Measurements from ENCODE around the gene PTPRR. TPM values are rescaled to one million over a fixed set of nuclear protein-coding genes. Genes with fewer than 3 reads are reported as not detected.

Gene PTPRR
- total and polyA plus RNA-seq, 10 of the 15 experiments (the other 5 are each of a cell fraction or from before 2014, with no cell fraction given): 0.14 to 3.1 (median 0.42) TPM

DNA sequence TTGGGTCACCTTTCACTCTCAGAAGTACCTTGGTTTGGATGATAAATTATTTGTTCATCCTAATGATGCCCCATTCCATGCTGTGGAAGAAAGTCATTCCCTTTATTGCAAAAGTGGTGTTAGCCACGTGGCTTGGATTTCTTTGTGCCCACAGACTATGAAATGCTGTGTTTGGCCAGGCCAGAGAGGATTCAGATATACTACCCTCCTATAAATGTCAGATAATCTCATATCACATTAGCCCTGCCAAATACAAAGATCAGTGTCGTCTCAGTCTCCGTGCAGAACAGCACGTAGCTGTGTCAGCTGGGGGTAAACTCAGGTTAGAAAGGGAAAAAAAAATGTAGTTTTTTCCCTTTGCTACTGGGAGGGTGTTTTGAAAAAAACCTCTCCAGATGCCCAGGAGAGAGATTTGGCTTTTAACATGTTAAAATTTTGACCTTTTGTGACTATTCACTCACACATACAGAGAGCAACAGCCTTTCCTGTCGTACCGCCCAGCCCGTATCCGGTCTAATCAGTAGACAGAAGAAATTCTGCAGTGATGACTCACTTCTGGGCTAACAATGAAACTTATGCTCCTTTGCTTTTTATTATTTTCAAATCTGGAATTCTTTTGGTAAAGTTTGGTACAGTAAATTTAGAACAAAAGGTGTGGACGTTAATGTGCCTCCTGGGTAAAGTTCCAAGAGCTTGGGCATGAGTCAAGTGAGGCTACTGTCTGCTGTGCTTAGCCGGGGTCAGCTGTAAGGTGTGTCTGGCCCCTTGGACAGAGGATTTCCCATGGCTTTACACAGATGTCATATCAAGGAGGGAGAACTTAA, 274.8 kb downstream of the PTPRR start:
- H3K4me2 ChIP-seq (ENCODE audit: control insufficient read depth, insufficient read depth): no peak overlapping the region
- ChIA-PET CTCF (no interaction called here), SMC1A (ENCODE audit: uncharacterized antibody, unreplicated experiment) (no interaction called here), POLR2A (no interaction called here), RAD21 (ENCODE audit: unreplicated experiment) (no interaction called here)
- ATAC-seq (0 out of 3 replicates have a peak, but pooled peaks have one; percentile 44), FAIRE-seq (no peak), DNase-seq (ENCODE audit: low read depth, low spot score) (no peak)
- in situ Hi-C loops (cut with MboI): no loop called here
- H3K27ac ChIP-seq (ENCODE audit: control insufficient read depth, insufficient read depth): no peak overlapping the region
- no peaks in the 10 kb centered on the region for H3K79me2 ChIP-seq (ENCODE audit: control insufficient read depth, insufficient read depth, low read length)
- H3K4me3 ChIP-seq: no peak overlapping the region
- H2AFZ ChIP-seq (ENCODE audit: control insufficient read depth, low read depth, low read length): no peak overlapping the region
- H3K4me1 ChIP-seq (ENCODE audit: control insufficient read depth, insufficient read depth, low read length): no peaks in the 10 kb centered on the region
- 43% methylated on average over 10 of the region's 10 CpGs for WGBS (ENCODE audit: insufficient coverage, insufficient replicate concordance, low lambda C conversion rate, missing lambda C conversion rate)
- no peaks in the 10 kb centered on the region for H3K27me3 ChIP-seq (replicated peaks in 1 of 2; ENCODE audit: control insufficient read depth in 2 of 2, insufficient read depth in 2 of 2, low read length in 1 of 2)
- BruUV-seq (replicated peaks): no TSS peak
- H3K36me3 ChIP-seq (ENCODE audit: control insufficient read depth in 2 of 2, insufficient read depth in 2 of 2, low read length in 1 of 2): no peaks in the 10 kb centered on the region
- no peaks in the 10 kb centered on the region for H3K9me3 ChIP-seq (replicated peaks; ENCODE audit: control insufficient read depth, insufficient read depth, low read length)
- no peaks in the 10 kb centered on the region for H4K20me1 ChIP-seq (ENCODE audit: control insufficient read depth, insufficient read depth)
- no peak overlapping the region for H3K9ac ChIP-seq (ENCODE audit: control insufficient read depth, insufficient read depth, low read length)
- intact Hi-C loops (cut with micrococcal nuclease; ENCODE audit: unreplicated experiment): no loop called here
- no peak for TF ChIP-seq MEF2A (IDR thresholded peaks at IDR 0.05; ENCODE audit: insufficient read depth, low read depth, low read length)
- TF ChIP-seq, protein P1, sequence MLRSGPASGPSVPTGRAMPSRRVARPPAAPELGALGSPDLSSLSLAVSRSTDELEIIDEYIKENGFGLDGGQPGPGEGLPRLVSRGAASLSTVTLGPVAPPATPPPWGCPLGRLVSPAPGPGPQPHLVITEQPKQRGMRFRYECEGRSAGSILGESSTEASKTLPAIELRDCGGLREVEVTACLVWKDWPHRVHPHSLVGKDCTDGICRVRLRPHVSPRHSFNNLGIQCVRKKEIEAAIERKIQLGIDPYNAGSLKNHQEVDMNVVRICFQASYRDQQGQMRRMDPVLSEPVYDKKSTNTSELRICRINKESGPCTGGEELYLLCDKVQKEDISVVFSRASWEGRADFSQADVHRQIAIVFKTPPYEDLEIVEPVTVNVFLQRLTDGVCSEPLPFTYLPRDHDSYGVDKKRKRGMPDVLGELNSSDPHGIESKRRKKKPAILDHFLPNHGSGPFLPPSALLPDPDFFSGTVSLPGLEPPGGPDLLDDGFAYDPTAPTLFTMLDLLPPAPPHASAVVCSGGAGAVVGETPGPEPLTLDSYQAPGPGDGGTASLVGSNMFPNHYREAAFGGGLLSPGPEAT (IDR thresholded peaks at IDR 0.05; ENCODE audit: low read depth): no peak
- no peak for TF ChIP-seq GABPA (IDR thresholded peaks at IDR 0.05; ENCODE audit: low read depth)
- 0 out of 2 replicates have a peak, but pooled peaks have one; percentile 16 for TF ChIP-seq NR2F1 (conservative IDR thresholded peaks at IDR 0.05)

DNA sequence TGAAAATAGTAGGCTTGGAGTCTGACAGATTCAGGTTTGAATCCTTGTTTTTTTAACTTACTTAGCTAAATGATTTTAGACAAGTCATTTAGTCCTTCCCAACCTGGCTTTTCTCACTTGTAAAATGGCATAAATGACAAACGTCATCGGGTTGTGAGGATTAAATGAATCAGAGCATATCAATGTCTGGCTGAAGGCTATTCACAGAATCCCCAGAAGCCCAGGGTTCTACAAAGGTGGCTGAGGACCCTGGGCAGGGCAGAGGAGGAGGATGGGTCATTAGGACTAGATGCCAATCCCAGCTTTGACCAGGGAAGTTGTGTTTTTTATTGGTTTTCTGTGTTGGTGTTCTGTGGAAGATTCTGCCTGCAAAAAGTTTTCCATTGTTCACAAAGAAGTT, 275.7 kb downstream of the PTPRR start:
- DNase-seq (ENCODE audit: low read depth, low spot score): no peak
- CTCF ChIA-PET: no interaction called here
- no peaks in the 10 kb centered on the region for H3K4me1 ChIP-seq (ENCODE audit: control insufficient read depth, insufficient read depth, low read length)
- H2AFZ ChIP-seq (ENCODE audit: control insufficient read depth, low read depth, low read length): no peak overlapping the region
- intact Hi-C loops (cut with micrococcal nuclease; ENCODE audit: unreplicated experiment): no loop called here
- SMC1A ChIA-PET (ENCODE audit: uncharacterized antibody, unreplicated experiment): no interaction called here
- no peak for FAIRE-seq
- H3K4me2 ChIP-seq (ENCODE audit: control insufficient read depth, insufficient read depth): no peak overlapping the region
- in situ Hi-C loops (cut with MboI): no loop called here
- ATAC-seq: no peak
- no peaks in the 10 kb centered on the region for H3K36me3 ChIP-seq (ENCODE audit: control insufficient read depth in 2 of 2, insufficient read depth in 2 of 2, low read length in 1 of 2)
- no peaks in the 10 kb centered on the region for H3K9me3 ChIP-seq (replicated peaks; ENCODE audit: control insufficient read depth, insufficient read depth, low read length)
- RAD21 ChIA-PET (ENCODE audit: unreplicated experiment): no interaction called here
- 42% methylated on average over 2 of the region's 2 CpGs for WGBS (ENCODE audit: insufficient coverage, insufficient replicate concordance, low lambda C conversion rate, missing lambda C conversion rate)
- BruUV-seq (replicated peaks): no TSS peak
- no peaks in the 10 kb centered on the region for H4K20me1 ChIP-seq (ENCODE audit: control insufficient read depth, insufficient read depth)
- no peak overlapping the region for H3K4me3 ChIP-seq
- H3K27ac ChIP-seq (ENCODE audit: control insufficient read depth, insufficient read depth): no peak overlapping the region
- H3K79me2 ChIP-seq (ENCODE audit: control insufficient read depth, insufficient read depth, low read length): no peaks in the 10 kb centered on the region
- H3K27me3 ChIP-seq (replicated peaks in 1 of 2; ENCODE audit: control insufficient read depth in 2 of 2, insufficient read depth in 2 of 2, low read length in 1 of 2): no peaks in the 10 kb centered on the region
- no peak for TF ChIP-seq RUNX3 (IDR thresholded peaks at IDR 0.05; ENCODE audit: low read length)
- TF ChIP-seq, protein P2, sequence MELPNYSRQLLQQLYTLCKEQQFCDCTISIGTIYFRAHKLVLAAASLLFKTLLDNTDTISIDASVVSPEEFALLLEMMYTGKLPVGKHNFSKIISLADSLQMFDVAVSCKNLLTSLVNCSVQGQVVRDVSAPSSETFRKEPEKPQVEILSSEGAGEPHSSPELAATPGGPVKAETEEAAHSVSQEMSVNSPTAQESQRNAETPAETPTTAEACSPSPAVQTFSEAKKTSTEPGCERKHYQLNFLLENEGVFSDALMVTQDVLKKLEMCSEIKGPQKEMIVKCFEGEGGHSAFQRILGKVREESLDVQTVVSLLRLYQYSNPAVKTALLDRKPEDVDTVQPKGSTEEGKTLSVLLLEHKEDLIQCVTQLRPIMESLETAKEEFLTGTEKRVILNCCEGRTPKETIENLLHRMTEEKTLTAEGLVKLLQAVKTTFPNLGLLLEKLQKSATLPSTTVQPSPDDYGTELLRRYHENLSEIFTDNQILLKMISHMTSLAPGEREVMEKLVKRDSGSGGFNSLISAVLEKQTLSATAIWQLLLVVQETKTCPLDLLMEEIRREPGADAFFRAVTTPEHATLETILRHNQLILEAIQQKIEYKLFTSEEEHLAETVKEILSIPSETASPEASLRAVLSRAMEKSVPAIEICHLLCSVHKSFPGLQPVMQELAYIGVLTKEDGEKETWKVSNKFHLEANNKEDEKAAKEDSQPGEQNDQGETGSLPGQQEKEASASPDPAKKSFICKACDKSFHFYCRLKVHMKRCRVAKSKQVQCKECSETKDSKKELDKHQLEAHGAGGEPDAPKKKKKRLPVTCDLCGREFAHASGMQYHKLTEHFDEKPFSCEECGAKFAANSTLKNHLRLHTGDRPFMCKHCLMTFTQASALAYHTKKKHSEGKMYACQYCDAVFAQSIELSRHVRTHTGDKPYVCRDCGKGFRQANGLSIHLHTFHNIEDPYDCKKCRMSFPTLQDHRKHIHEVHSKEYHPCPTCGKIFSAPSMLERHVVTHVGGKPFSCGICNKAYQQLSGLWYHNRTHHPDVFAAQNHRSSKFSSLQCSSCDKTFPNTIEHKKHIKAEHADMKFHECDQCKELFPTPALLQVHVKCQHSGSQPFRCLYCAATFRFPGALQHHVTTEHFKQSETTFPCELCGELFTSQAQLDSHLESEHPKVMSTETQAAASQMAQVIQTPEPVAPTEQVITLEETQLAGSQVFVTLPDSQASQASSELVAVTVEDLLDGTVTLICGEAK (IDR thresholded peaks at IDR 0.05; ENCODE audit: borderline replicate concordance): no peak
- no peak for TF ChIP-seq ESRRA (IDR thresholded peaks at IDR 0.05; ENCODE audit: low read length)
- TF ChIP-seq SMC3 (IDR thresholded peaks at IDR 0.05; ENCODE audit: borderline replicate concordance, low read length): no peak
- POLR2A ChIA-PET: no interaction called here
- H3K9ac ChIP-seq (ENCODE audit: control insufficient read depth, insufficient read depth, low read length): no peak overlapping the region
